H1 (cell line): ENCODE measurements around the gene DOC2A. TPM values are rescaled to one million over a fixed set of nuclear protein-coding genes. Genes with fewer than 3 reads are reported as not detected.

Experiments
- ATF2 ChIP-seq: IDR thresholded peaks from 2 replicates; pipeline ENCODE4 v1.6.1; 2012; ENCODE audit warnings: low read length, inconsistent platforms
- CHD1 ChIP-seq: IDR thresholded peaks from 2 replicates; pipeline ENCODE4 v1.6.1; 2012; ENCODE audit warnings: low read depth, low read length, improper control_type of control experiment
- CHD7 ChIP-seq: fragments of 300-600 bp; sonication (generic); IDR thresholded peaks from 2 replicates; pipeline ENCODE4 v1.7.1; 2012; ENCODE audit warnings: low read length, moderate library complexity, mild to moderate bottlenecking, inconsistent platforms; ENCODE audit not compliant: insufficient replicate concordance
- EZH2 ChIP-seq: fragments of 200-600 bp; sonication (generic); IDR thresholded peaks from 2 replicates; pipeline ENCODE4 v1.7.1; 2012; ENCODE audit warnings: low read depth, mild to moderate bottlenecking, moderate library complexity, low read length, inconsistent platforms; ENCODE audit not compliant: severe bottlenecking
- FOSL1 ChIP-seq: IDR thresholded peaks from 2 replicates; pipeline ENCODE4 v1.6.1; 2011; ENCODE audit warnings: mild to moderate bottlenecking, low read depth, low read length, moderate library complexity; ENCODE audit not compliant: insufficient read depth
- POLR2A ChIP-seq, 2 experiments: IDR thresholded peaks; 1 replicate in 1 of 2; 2 replicates in 1 of 2; pipeline ENCODE4 v1.6.1; 2011; ENCODE audit warnings: low read depth in 2 of 2, low read length in 2 of 2, mild to moderate bottlenecking in 2 of 2; ENCODE audit errors: control extremely low read depth in 1 of 2
- RBBP5 ChIP-seq: IDR thresholded peaks from 2 replicates; pipeline ENCODE4 v1.7.1; 2012; ENCODE audit warnings: low read depth, mild to moderate bottlenecking, inconsistent platforms, low read length, moderate library complexity, borderline replicate concordance
- RXRA ChIP-seq: IDR thresholded peaks from 2 replicates; pipeline ENCODE4 v1.6.1; 2011; ENCODE audit warnings: low read depth, mild to moderate bottlenecking, low read length, moderate library complexity; ENCODE audit not compliant: insufficient read depth
- SIX5 ChIP-seq: IDR thresholded peaks from 2 replicates; pipeline ENCODE4 v1.6.1; 2011; ENCODE audit warnings: mild to moderate bottlenecking, low read depth, low read length
- TBP ChIP-seq: IDR thresholded peaks from 2 replicates; pipeline ENCODE4 v1.6.1; 2011; ENCODE audit warnings: low read depth, low read length, improper control_type of control experiment
- YY1 ChIP-seq: IDR thresholded peaks from 2 replicates; pipeline ENCODE4 v1.6.1; 2011; ENCODE audit warnings: low read depth, mild to moderate bottlenecking, low read length
- polyA plus RNA-seq, 7 experiments: library from polyadenylated mRNA; depleted of rRNA in 3 of 7; stranded (reverse) in 5 of 7; unstranded in 2 of 7; fragments of >200 nt in 5 of 7; fragments of 200-250 nt in 2 of 7; gene quantifications; 1 replicate in 5 of 7; 2 replicates in 1 of 7; 4 replicates in 1 of 7; pipeline versions ENCODE4 v1.2.1 to v1.2.3, GENCODE V29; 2011 to 2013; ENCODE audit warnings: missing spikeins in 2 of 7, mixed read lengths in 2 of 7
- total RNA-seq: library from RNA; stranded (reverse); fragmentation: NEBNext Ultra II Directional; extraction: Animal tissue kit (Norgen Biotek cat#: 25700); gene quantifications from 2 replicates; pipeline ENCODE4 v1.2.1, GENCODE V29; 2021

DOC2A gene
- total and polyA plus RNA-seq, 2 of the 8 experiments (the other 6 are each of a cell fraction or from before 2014, with no cell fraction given) = 13.9 to 20.7 TPM

GRCh38 chr16:30025574-30025973 is 14.7 kb upstream of the DOC2A start (continued):
- TF ChIP-seq CHD7 (no peak), RXRA (no peak), RBBP5 (no peak), YY1 (no peak), EZH2 (no peak), SIX5 (no peak), TBP (no peak), CHD1 (no peak), ATF2 (no peak), FOSL1 (no peak), POLR2A (IDR thresholded peaks at IDR 0.05; ENCODE audit: control extremely low read depth in 1 of 2, low read depth in 2 of 2, low read length in 2 of 2) (no peak)
